ENCODE measurements around the gene MTURN.

DNA sequence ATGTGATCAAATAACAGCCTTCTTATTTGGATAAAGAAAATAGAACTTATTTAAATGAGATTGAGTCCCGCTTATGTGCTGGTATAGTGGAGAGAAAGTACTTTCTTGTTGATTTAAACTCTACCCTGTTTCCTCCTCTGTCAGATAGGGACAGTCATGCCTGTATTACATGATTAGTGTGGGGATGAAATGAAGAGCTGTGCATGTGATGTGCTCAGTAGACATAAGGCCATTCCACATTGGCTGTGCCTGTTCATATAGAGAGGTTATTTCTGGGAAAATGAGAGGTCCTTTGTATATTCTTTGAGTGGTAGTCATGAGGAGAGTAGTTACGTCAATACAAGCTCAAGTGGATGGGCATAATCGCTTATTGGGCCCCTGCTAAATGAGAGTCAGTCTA is 5.7 kb downstream of the MTURN start:
- TF ChIP-seq, protein P1, sequence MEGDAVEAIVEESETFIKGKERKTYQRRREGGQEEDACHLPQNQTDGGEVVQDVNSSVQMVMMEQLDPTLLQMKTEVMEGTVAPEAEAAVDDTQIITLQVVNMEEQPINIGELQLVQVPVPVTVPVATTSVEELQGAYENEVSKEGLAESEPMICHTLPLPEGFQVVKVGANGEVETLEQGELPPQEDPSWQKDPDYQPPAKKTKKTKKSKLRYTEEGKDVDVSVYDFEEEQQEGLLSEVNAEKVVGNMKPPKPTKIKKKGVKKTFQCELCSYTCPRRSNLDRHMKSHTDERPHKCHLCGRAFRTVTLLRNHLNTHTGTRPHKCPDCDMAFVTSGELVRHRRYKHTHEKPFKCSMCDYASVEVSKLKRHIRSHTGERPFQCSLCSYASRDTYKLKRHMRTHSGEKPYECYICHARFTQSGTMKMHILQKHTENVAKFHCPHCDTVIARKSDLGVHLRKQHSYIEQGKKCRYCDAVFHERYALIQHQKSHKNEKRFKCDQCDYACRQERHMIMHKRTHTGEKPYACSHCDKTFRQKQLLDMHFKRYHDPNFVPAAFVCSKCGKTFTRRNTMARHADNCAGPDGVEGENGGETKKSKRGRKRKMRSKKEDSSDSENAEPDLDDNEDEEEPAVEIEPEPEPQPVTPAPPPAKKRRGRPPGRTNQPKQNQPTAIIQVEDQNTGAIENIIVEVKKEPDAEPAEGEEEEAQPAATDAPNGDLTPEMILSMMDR (IDR thresholded peaks at IDR 0.05 in 8 of 11, conservative IDR thresholded peaks at IDR 0.05 in 3 of 11), result no peak
- no peak for TF ChIP-seq POLR2A (IDR thresholded peaks at IDR 0.05)

Data from spleen (tissue), 7 donors.